K562 treated with DMSO at 1 percent for 12 hours (cell line): Measurements from ENCODE around the gene CLDN18. TPM values are rescaled to one million over a fixed set of nuclear protein-coding genes. Genes with fewer than 3 reads are reported as not detected.

ENCODE experiments used
- total RNA-seq: library from RNA; unstranded; fragments of 300-600 nt; gene quantifications from 2 replicates; pipeline ENCODE4 v1.2.3, GENCODE V29; 2022; ENCODE audit not compliant: insufficient read depth

Gene CLDN18
- not detected in 2 replicates for total RNA-seq

GRCh38 chr3:138009476-138010272 is at the start of gene CLDN18:
CLDN18 (plus strand) TSS chr3:138010165; CDS start chr3:138010226, 61 bp downstream.

Other genes starting within 250 kb of the CLDN18 start
- gene SOX14, start 245.8 kb upstream of the CLDN18 start, total RNA-seq: not detected in 2 replicates
- gene DZIP1L, start 105.4 kb downstream of the CLDN18 start, total RNA-seq: 0.22 TPM in 1 of 2 replicates, not detected in the other
- not detected in 2 replicates for gene A4GNT, start 122.2 kb downstream of the CLDN18 start, total RNA-seq
- gene DBR1, start 164.8 kb downstream of the CLDN18 start, total RNA-seq: 6.1 and 16.7 TPM in 2 replicates
- gene ARMC8, start 177.1 kb downstream of the CLDN18 start, total RNA-seq: 4.6 and 11.4 TPM in 2 replicates